GM21515 (cell line): Measurements from ENCODE around the gene NSUN6.

ENCODE experiments used
- ATAC-seq: cut with Tn5 transposase; IDR thresholded peaks from one replicate; pipeline ENCODE4 v1.9.1; 2021; ENCODE audit not compliant: unreplicated experiment

NSUN6 gene

DNA sequence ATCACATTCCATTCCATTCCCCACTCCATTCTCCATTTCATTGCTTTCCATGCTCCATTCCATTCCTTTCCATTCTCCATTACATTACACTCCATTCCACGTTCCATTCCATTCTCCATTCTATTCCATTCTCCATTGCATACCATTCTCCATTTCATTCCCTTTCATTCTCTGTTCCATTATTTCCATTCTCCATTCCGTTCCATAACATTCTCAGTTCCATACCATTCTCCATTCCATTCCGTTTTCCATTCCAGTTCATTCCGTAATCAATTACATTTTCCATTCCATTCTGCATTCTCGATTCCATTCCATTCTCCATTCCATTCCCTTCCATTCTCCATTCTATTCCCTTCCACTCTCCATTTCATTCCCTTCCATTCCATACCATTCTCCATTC is 86.4 kb downstream of the NSUN6 start:
- ATAC-seq, result no peak

DNA sequence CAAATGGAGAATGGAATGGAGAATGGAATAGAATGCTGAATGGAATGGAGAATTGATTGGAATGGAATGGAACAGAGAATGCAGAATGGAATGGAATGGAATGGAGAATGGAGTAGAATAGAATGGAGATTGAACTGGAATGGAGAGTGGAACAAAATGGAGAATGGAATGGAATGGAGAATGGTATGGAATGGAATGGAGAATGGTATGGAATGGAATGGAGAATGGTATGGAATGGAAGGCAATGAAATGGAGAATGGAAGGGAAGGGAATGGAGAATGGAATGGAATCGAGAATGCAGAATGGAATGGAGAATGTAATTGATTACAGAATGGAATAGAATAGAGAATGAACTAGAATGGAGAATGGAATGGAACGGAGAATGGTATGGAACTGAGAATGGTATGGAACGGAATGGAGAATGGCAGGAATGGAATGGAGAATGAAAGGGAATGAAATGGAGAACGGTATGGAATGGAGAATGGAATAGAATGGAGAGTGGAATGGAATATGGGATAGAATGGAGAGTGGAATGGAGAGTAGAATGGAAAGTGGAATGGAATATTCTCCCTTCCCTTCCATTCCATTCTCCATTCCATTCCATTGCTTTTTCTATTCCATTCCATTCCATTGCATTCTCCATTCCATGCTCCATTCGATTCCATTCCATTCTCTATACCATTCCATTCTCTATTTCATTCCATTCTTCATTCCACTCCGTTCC is 88.2 kb downstream of the NSUN6 start:
- no peak for ATAC-seq

DNA sequence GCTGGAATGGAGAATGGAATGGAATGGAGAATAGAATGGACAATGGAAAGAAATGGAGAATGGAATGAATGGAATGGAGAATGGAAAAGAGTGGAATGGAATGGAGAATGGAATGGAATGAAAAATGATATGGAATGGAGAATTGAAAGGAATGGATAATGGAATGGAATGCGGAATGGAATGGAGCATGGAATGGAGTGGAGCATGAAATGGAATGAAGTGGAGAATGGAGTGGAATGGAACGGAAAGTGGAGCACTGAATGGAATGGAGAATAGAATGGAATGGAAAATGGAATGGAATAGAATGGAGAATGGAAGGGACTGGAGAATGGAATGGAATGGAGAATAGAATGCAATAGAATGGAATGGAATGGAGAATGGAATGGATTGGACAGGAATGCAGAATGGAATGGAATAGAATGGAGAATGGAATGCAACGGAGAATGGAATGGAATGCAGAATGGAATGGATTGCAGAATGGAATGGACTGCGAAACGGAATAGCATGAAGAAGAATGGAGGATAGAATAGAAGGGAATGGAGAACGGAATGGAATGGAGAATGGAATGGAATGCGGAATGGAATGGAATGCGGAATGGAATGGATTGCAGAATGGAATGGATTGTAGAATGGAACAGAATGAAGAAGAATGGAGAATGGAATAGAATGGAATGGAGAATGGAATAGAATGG is 89.4 kb downstream of the NSUN6 start:
- no peak for ATAC-seq

DNA sequence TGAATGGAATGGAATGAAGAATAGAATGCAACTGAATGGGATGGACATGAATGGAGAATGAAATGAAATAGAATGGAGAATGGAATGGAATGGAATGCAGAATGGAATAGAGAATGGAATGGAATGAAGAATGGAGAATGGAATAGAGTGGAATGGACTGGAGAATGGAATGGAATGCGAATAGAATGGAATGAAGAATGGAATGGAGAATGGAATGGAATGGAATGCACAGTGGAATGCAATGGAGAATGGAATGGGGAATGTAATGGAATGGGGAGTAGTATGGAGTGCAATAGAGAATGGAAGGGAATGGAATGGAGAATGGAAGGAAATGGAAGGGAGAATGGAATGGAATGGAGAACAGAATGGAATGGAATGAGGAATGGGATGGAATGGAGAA is 93.4 kb downstream of the NSUN6 start:
- ATAC-seq, result no peak

DNA sequence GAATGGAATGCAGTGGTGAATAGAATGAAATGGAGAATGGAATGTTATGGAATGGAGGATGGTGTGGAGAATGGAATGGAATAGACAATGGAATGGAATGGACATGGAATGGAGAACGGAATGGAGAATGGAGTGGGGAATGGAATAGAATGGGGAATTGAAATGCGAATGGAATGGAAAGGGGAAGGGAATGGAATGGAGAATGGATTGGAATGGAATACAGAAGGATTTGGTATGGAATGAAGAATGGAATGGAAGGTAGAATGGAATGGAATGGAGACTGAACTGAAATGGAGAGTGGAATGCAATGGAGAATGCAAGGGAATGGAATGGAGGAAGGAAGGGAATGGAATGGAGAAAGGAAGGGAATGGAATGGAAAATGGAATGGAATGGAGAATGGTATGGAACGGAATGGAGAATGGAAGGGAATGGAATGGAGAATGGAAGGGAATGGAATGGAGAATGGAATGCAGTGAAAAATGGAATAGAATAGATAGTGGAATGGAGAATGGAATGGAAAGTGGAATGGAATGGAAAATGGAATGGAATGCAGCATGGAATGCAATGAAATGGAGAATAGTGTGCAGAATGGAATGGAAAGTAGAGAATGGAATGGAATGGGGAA is 94.8 kb downstream of the NSUN6 start:
- ATAC-seq, result no peak

- no peak for ATAC-seq
Observed at GRCh38 chr10:18554479-18554878, 96.9 kb downstream of the NSUN6 start.

- no peak for ATAC-seq
Observed at GRCh38 chr10:18551473-18551872, 99.9 kb downstream of the NSUN6 start.

GRCh38 chr10:18549105-18549504 is 102.3 kb downstream of the NSUN6 start:
- ATAC-seq, result no peak

GRCh38 chr10:18545621-18546305 is 105.6 kb downstream of the NSUN6 start:
- no peak for ATAC-seq

DNA sequence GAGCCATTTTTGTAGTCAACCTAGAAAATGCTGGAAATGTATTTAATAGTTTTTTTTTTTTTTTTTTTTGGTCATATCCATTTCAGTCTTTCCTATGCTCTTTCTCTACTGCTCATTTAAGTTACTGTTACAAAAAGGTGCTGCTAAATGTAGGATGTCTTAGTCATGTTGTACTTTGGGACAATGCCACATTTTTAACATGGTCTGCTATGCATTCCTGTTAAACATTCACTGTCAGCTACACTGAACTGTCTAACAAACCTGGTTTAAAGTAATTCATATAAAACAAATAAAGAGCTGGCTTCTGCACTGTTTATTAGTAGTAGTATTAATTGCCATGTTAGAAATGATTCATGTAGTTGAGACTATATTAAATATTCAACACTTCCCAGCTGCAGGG is 108.6 kb downstream of the NSUN6 start:
- ATAC-seq, result no peak

DNA sequence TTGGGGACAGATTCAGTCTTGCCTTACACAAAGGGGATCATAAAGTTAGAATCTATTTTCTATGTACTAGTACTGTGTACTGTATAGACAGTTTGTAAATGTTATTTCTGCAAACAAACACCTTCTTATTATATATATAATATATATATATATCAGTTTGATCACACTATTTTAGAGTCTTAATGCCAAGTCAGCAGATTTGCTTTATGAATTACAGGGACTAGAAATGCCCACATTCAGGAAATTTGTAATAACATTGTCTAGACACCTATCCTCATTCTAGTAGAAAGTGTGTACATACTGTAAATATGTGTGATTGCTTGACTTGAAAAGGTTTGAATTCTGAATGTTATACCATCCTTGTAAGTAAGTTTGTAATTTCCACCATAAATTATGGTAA is 111.2 kb downstream of the NSUN6 start:
- no peak for ATAC-seq

- no peak for ATAC-seq
Observed at GRCh38 chr10:18539335-18539734, 112.1 kb downstream of the NSUN6 start.

- ATAC-seq, result no peak
Observed at GRCh38 chr10:18533896-18534295, 117.5 kb downstream of the NSUN6 start.

DNA sequence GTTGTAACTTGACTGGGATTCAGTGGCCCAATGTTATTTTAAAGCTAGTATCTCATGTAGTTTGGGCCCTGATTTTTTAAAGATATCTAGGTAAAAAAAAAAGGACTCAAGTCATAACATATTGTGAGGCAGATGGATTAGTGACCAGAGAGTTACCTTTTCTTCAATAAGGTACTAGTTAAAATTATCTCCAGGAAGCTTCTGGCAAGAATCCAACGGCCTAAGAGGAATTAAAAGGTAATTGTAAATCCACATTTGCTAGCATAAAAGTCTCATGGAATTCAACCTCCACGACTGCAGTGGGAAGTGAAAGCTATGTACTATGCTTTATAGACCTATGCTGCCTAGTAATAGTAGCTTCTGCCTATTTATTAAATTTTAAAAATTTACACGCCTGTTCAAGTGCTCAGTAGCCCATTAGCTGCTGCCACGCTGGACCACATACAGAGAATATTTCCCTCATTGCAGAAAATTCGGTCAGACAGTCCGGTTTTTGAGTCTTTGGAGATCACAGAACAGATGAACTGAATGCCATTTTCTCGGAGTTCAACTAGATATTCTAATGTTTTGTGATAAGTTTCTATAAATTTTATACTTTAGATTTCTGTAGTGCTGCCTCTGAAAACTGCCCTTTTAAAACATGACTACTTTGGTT is 118.4 kb downstream of the NSUN6 start:
- ATAC-seq, result no peak

GRCh38 chr10:18528292-18528691 is 123.1 kb downstream of the NSUN6 start:
- ATAC-seq, result no peak

- ATAC-seq, result no peak
Observed at GRCh38 chr10:18527687-18528086, 123.7 kb downstream of the NSUN6 start.

DNA sequence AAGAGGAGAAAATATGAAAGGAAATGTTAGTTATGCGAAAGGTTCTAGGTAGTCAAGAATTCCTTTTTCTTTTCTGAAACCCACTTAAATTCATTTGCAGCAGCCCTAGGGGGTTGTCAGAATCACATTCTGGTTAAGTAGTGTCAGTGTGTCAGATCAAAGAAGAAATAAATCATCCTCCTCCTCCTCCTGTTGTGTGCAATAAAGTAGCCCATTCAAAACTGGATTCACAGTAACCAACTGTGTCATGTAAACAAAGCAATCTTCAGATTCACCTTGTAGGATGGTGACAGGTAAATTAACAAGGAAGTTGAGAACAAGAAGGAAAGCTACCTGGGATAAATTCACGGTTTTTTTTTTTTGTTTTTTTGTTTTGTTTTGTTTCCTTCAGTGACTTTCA is 127.5 kb downstream of the NSUN6 start:
- no peak for ATAC-seq

DNA sequence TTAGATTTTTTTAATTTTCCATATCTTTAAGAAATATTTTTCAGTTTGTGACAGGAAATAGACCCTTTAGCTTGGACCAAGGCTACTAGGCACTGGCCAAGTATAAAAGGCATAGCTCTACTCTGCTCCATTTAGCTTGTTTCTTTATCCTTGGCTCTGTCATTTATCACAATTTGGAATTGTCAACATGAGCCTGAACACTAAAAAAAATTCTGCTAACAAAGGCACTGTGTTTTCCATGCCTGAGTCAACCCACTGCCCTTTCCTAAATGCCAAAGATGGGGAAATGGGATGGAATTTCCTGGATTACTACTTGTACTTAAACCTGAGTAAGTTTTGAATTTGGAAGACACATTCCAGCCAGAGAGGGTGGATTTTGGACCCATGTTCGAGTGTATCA is 128.4 kb downstream of the NSUN6 start:
- no peak for ATAC-seq

GRCh38 chr10:18516851-18517250 is 134.5 kb downstream of the NSUN6 start:
- no peak for ATAC-seq

DNA sequence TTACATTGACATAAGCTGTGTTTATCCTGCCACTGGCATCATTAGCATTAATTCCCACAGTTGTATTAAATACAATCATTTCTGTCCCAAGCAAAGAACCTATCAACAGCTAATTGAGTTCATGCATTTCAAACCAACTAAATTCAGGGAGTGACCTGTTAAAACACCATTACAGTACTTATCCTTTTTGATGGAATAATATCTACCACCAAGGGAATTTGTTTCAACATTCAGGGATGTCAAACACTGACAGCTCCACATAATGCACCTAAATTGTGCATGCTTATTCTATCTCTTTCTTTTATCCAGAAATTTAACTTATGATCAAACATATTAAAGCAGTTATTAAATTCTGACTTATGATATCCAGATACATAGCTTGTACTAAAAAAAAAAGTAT is 136.8 kb downstream of the NSUN6 start:
- ATAC-seq, result no peak

DNA sequence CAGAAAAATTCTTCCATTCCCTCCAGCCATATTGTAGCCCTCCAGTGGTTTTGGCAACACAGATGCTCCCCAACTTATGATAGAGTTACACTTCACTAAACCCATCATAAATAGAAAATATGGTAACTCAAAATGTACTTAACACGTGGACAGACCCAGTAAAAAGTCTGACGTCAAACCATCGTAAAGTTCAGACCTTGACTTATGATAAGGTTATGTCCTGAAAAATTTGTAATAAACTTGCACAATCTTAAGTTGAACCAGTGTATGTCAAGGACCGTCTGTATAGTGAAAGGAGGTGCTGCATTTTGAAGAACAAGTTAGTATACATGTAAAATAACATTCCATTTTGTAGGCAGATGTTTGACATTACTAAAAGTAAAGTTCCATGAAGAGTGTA is 142.8 kb downstream of the NSUN6 start:
- no peak for ATAC-seq
